Right cardiac atrium (tissue), 5 donors: Measurements from ENCODE around the gene TMEM185B. TPM values are rescaled to one million over a fixed set of nuclear protein-coding genes. Genes with fewer than 3 reads are reported as not detected.

Source experiments
- ATAC-seq, 2 donors: fragments of 200-7000 bp; cut with Tn5 transposase; one replicate each; pipeline versions ENCODE4 v1.8.0 to v1.9.1; 2020; ENCODE audit warnings: moderate library complexity in 2 of 2, mild to moderate bottlenecking in 1 of 2
- DNase-seq, 3 donors: peaks; one replicate each; pipeline ENCODE4 v3.0.0-alpha.2; 2020
- H3K27ac ChIP-seq: one replicate; pipeline ENCODE4 v1.5.1; 2013; ENCODE audit warnings: mild to moderate bottlenecking, low read length, control low read depth, moderate library complexity
- H3K27me3 ChIP-seq: one replicate; pipeline ENCODE4 v1.6.1; 2013; ENCODE audit not compliant: control insufficient read depth, insufficient read depth
- H3K4me1 ChIP-seq: one replicate; pipeline ENCODE4 v1.6.1; 2013; ENCODE audit warnings: low read length; ENCODE audit not compliant: control insufficient read depth, insufficient read depth
- H3K4me3 ChIP-seq: one replicate; pipeline ENCODE4 v1.5.1; 2013; ENCODE audit warnings: low read length, control low read depth
- H3K9me3 ChIP-seq: one replicate; pipeline ENCODE4 v1.6.1; 2013; ENCODE audit warnings: low read length; ENCODE audit not compliant: control insufficient read depth
- WGBS: extraction: QIAGEN DNeasy Blood & Tissue Kit; methylation state at CpG from one replicate; pipeline ENCODE4 v1.1.7; 2013; 5-methylcytosine and 5-hydroxymethylcytosine counted together
- intact Hi-C, 4 donors: fragments of 100-400 bp; cut with DNase I; formaldehyde crosslinking; loops; one replicate each; pipeline versions ENCODE4 v1.11.0 to v1.14.0; 2022 to 2023
- polyA plus RNA-seq: library from polyadenylated mRNA; stranded (reverse); fragments of 200-250 nt; gene quantifications from one replicate; pipeline ENCODE4 v1.2.3, GENCODE V29; 2013
- total RNA-seq, 4 donors: library from RNA; stranded (reverse); fragmentation: NEBNext Ultra II Directional; extraction: Animal tissue kit (Norgen Biotek cat#: 25700); gene quantifications; one replicate each; pipeline ENCODE4 v1.2.1, GENCODE V29; 2021
- donor health status: healthy with polysubstance abuse.
- donor health status: DM: no; HTN: yes; CAD: no.
- donor health status: DM: no; HTN: no; CAD: no.
- donor health status: DM: no; HTN: yes; CAD: no; lungs with severe emphysema.
- donor health status: DM: yes; HTN: yes; CAD: no.

TMEM185B gene
- total and polyA plus RNA-seq, 5 donors, result 13.2 to 27.5 (median 19.9) TPM

- Histone ChIP-seq H3K9me3 (no peaks in the 10 kb centered on the region), H3K4me3 (peak overlapping the region; percentile 54), H3K27me3 (no peaks in the 10 kb centered on the region), H3K27ac (no peak overlapping the region), H3K4me1 (no peaks in the 10 kb centered on the region)
- DNase-seq, result no peak
- WGBS, result 92% methylated on average over 4 of the region's 4 CpGs
- intact Hi-C loops, result no loop called here
- ATAC-seq, result peak; percentile 6 to 12
Observed at GRCh38 chr2:120231564-120231973, 8.4 kb upstream of the TMEM185B start.

GRCh38 chr2:120230515-120231471, 7.6 kb upstream of the TMEM185B start:
- no peaks in the 10 kb centered on the region for H3K4me1 ChIP-seq
- ATAC-seq (no peak), DNase-seq (no peak)
- H3K4me3 ChIP-seq, result no peak overlapping the region
- H3K27me3 ChIP-seq, result no peaks in the 10 kb centered on the region
- no peak overlapping the region for H3K27ac ChIP-seq
- WGBS, result 80% methylated on average over 17 of the region's 17 CpGs
- intact Hi-C loops, result no loop called here
- H3K9me3 ChIP-seq, result no peaks in the 10 kb centered on the region

GRCh38 chr2:120229341-120229740, 6.1 kb upstream of the TMEM185B start:
- 85% methylated on average over 10 of the region's 10 CpGs for WGBS

GRCh38 chr2:120228503-120228902, 5.3 kb upstream of the TMEM185B start:
- DNase-seq, result no peak
- Histone ChIP-seq H3K4me3 (no peak overlapping the region), H3K9me3 (no peaks in the 10 kb centered on the region), H3K27ac (no peak overlapping the region), H3K4me1 (no peaks in the 10 kb centered on the region), H3K27me3 (no peaks in the 10 kb centered on the region)
- ATAC-seq, result no peak
- 61% methylated on average over 5 of the region's 5 CpGs for WGBS
- intact Hi-C loops, result loop anchor here in 1 of 4 donors (10.0 kb wide), 1 partner anchor 86 kb away; no protein-coding TSS in a partner anchor

More at GRCh38 chr2:120229341-120229740, 6.1 kb upstream of the TMEM185B start:
- Histone ChIP-seq H3K4me1 (no peaks in the 10 kb centered on the region), H3K4me3 (no peak overlapping the region), H3K9me3 (no peaks in the 10 kb centered on the region), H3K27ac (no peak overlapping the region), H3K27me3 (no peaks in the 10 kb centered on the region)
- no peak for ATAC-seq
- intact Hi-C loops, result loop anchor here in 1 of 4 donors (10.0 kb wide), 1 partner anchor 85 kb away; no protein-coding TSS in a partner anchor
- no peak for DNase-seq

- no peak for DNase-seq
- no peaks in the 10 kb centered on the region for H3K27me3 ChIP-seq
- H3K4me1 ChIP-seq, result no peaks in the 10 kb centered on the region
- H3K27ac ChIP-seq, result no peak overlapping the region
- ATAC-seq, result no peak
- intact Hi-C loops, result loop anchor here in 1 of 4 donors (10.0 kb wide), 1 partner anchor 87 kb away; no protein-coding TSS in a partner anchor
- no peaks in the 10 kb centered on the region for H3K9me3 ChIP-seq
- H3K4me3 ChIP-seq, result no peak overlapping the region
- WGBS, result 52% methylated on average over 16 of the region's 16 CpGs
Observed at GRCh38 chr2:120227111-120227991, 4.2 kb upstream of the TMEM185B start.

GRCh38 chr2:120226316-120226715, 3.1 kb upstream of the TMEM185B start:
- intact Hi-C loops, result loop anchor here in 1 of 4 donors (10.0 kb wide), 1 partner anchor 88 kb away; no protein-coding TSS in a partner anchor
- DNase-seq (no peak), ATAC-seq (no peak)
- Histone ChIP-seq H3K4me3 (no peak overlapping the region), H3K4me1 (no peaks in the 10 kb centered on the region), H3K9me3 (no peaks in the 10 kb centered on the region), H3K27me3 (no peaks in the 10 kb centered on the region), H3K27ac (no peak overlapping the region)
- WGBS, result 85% methylated on average over 9 of the region's 9 CpGs

- Histone ChIP-seq H3K27ac (no peak overlapping the region), H3K4me1 (no peaks in the 10 kb centered on the region), H3K27me3 (no peaks in the 10 kb centered on the region), H3K4me3 (no peak overlapping the region), H3K9me3 (no peaks in the 10 kb centered on the region)
- 92% methylated on average over 9 of the region's 9 CpGs for WGBS
- intact Hi-C loops, result loop anchor here in 1 of 4 donors (10.0 kb wide), 1 partner anchor 89 kb away; no protein-coding TSS in a partner anchor
- DNase-seq, result no peak
- ATAC-seq, result no peak
Observed at GRCh38 chr2:120225549-120226065, 2.4 kb upstream of the TMEM185B start.

GRCh38 chr2:120224735-120225548, 1.7 kb upstream of the TMEM185B start:
- H3K27ac ChIP-seq, result no peak overlapping the region
- ATAC-seq (no peak), DNase-seq (no peak)
- no peak overlapping the region for H3K4me3 ChIP-seq
- H3K27me3 ChIP-seq, result no peaks in the 10 kb centered on the region
- H3K9me3 ChIP-seq, result no peaks in the 10 kb centered on the region
- intact Hi-C loops, result loop anchor here in 1 of 4 donors (10.0 kb wide), 1 partner anchor 90 kb away; no protein-coding TSS in a partner anchor
- WGBS, result 96% methylated on average over 9 of the region's 9 CpGs
- H3K4me1 ChIP-seq, result no peaks in the 10 kb centered on the region

GRCh38 chr2:120224256-120224655, 1.1 kb upstream of the TMEM185B start:
- DNase-seq (no peak), ATAC-seq (no peak)
- no peak overlapping the region for H3K27ac ChIP-seq
- no peaks in the 10 kb centered on the region for H3K4me1 ChIP-seq
- 96% methylated on average over 13 of the region's 13 CpGs for WGBS
- no peaks in the 10 kb centered on the region for H3K9me3 ChIP-seq
- no peaks in the 10 kb centered on the region for H3K27me3 ChIP-seq
- intact Hi-C loops, result loop anchor here in 1 of 4 donors (10.0 kb wide), 1 partner anchor 91 kb away; no protein-coding TSS in a partner anchor
- H3K4me3 ChIP-seq, result no peak overlapping the region
